ENCODE results near the gene ATF2.
A peak's percentile ranks its signal among the peaks of the same experiment; 100 is the strongest.

ATF2 gene

GRCh38 chr2:175152242-175152641, 15.8 kb downstream of the ATF2 start:
- TF ChIP-seq CTCF (IDR thresholded peaks at IDR 0.05; ENCODE audit: low read depth, low read length): no peak
- no peak for DNase-seq (ENCODE audit: low read depth in 2 of 2)
- H3K4me3 ChIP-seq (replicated peaks in 1 of 2; ENCODE audit: low read depth in 2 of 2, low read length in 2 of 2): no peak overlapping the region

DNA sequence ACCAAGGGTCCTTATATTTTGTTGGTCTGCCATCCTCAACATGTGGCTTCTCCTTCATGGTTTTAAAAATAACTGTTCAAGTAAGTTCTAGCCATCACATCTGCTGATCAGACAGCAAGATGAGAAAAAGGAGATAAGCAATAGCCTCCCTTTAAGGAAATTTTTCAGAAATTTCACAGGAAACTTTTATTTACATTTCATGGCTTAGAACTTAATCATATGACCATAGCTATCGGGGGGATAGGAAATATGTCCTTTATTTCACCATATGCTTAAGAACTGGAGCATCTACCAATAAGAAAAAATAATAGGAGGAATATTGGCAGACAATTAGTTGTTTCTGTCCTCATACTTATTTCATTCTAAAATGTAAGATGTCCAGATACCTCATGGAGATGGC, 16.2 kb downstream of the ATF2 start:
- no peak for DNase-seq (ENCODE audit: low read depth in 2 of 2)
- no peak for TF ChIP-seq CTCF (IDR thresholded peaks at IDR 0.05; ENCODE audit: low read depth, low read length)

GRCh38 chr2:175147186-175147585, 20.8 kb downstream of the ATF2 start:
- TF ChIP-seq CTCF (IDR thresholded peaks at IDR 0.05; ENCODE audit: low read depth, low read length): no peak
- DNase-seq (ENCODE audit: low read depth in 2 of 2): peak in 1 of 2 donors; percentile 43
- H3K4me3 ChIP-seq (replicated peaks in 1 of 2; ENCODE audit: low read depth in 2 of 2, low read length in 2 of 2): no peak overlapping the region

More for the DNA sequence above, 16.2 kb downstream of the ATF2 start:
- no peak overlapping the region for H3K4me3 ChIP-seq (replicated peaks in 1 of 2; ENCODE audit: low read depth in 2 of 2, low read length in 2 of 2)

GRCh38 chr2:175143678-175144077, 24.3 kb downstream of the ATF2 start:
- DNase-seq (ENCODE audit: low read depth in 2 of 2): no peak
- no peak for TF ChIP-seq CTCF (IDR thresholded peaks at IDR 0.05; ENCODE audit: low read depth, low read length)
- no peak overlapping the region for H3K4me3 ChIP-seq (replicated peaks in 1 of 2; ENCODE audit: low read depth in 2 of 2, low read length in 2 of 2)

GRCh38 chr2:175143191-175143590, 24.8 kb downstream of the ATF2 start:
- TF ChIP-seq CTCF (IDR thresholded peaks at IDR 0.05; ENCODE audit: low read depth, low read length): no peak
- DNase-seq (ENCODE audit: low read depth in 2 of 2): no peak
- no peak overlapping the region for H3K4me3 ChIP-seq (replicated peaks in 1 of 2; ENCODE audit: low read depth in 2 of 2, low read length in 2 of 2)

- TF ChIP-seq CTCF (IDR thresholded peaks at IDR 0.05; ENCODE audit: low read depth, low read length): no peak
Observed at GRCh38 chr2:175140332-175140731, 27.7 kb downstream of the ATF2 start.

GRCh38 chr2:175137793-175138192, 30.2 kb downstream of the ATF2 start:
- no peak for TF ChIP-seq CTCF (IDR thresholded peaks at IDR 0.05; ENCODE audit: low read depth, low read length)
- DNase-seq (ENCODE audit: low read depth in 2 of 2): no peak
- no peak overlapping the region for H3K4me3 ChIP-seq (replicated peaks in 1 of 2; ENCODE audit: low read depth in 2 of 2, low read length in 2 of 2)

More at GRCh38 chr2:175140332-175140731, 27.7 kb downstream of the ATF2 start:
- no peak overlapping the region for H3K4me3 ChIP-seq (replicated peaks in 1 of 2; ENCODE audit: low read depth in 2 of 2, low read length in 2 of 2)
- DNase-seq (ENCODE audit: low read depth in 2 of 2): no peak

All from cardiac fibroblast (primary cell).